Trophoblast cell (in vitro differentiated cells and primary cell): ENCODE measurements around the gene P2RY2.

Experiments
- DNase-seq, 2 donors: peaks; one replicate each; pipeline ENCODE4 v3.0.0-alpha.2; 2016
- H2AFZ ChIP-seq: 2 replicates; pipeline ENCODE4 v1.6.1; 2013; ENCODE audit warnings: low read length, moderate library complexity, mild to moderate bottlenecking; ENCODE audit not compliant: insufficient read depth, poor library complexity
- H2AK5ac ChIP-seq: 2 replicates; pipeline ENCODE4 v1.6.1; 2013; ENCODE audit warnings: mild to moderate bottlenecking, low read length
- H2BK120ac ChIP-seq: 2 replicates; pipeline ENCODE4 v1.6.1; 2013; ENCODE audit warnings: low read length, mild to moderate bottlenecking, moderate library complexity; ENCODE audit not compliant: insufficient read depth, poor library complexity
- H2BK12ac ChIP-seq: 2 replicates; pipeline ENCODE4 v1.6.1; 2013; ENCODE audit warnings: mild to moderate bottlenecking, low read length, moderate library complexity
- H2BK5ac ChIP-seq: 2 replicates; pipeline ENCODE4 v1.6.1; 2013; ENCODE audit warnings: low read length, low read depth, moderate library complexity, mild to moderate bottlenecking; ENCODE audit not compliant: poor library complexity
- H3K14ac ChIP-seq: 2 replicates; pipeline ENCODE4 v1.6.1; 2013; ENCODE audit warnings: mild to moderate bottlenecking, low read length
- H3K18ac ChIP-seq: 2 replicates; pipeline ENCODE4 v1.6.1; 2013; ENCODE audit warnings: mild to moderate bottlenecking, low read length
- H3K23ac ChIP-seq: 2 replicates; pipeline ENCODE4 v1.6.1; 2013; ENCODE audit warnings: low read length
- H3K27ac ChIP-seq: 2 replicates; pipeline ENCODE4 v1.5.1; 2013; ENCODE audit warnings: low read depth, mild to moderate bottlenecking, inconsistent platforms, low read length, moderate library complexity
- H3K27me3 ChIP-seq: 2 replicates; pipeline ENCODE4 v1.6.1; 2013; ENCODE audit warnings: inconsistent platforms, mild to moderate bottlenecking, low read length, moderate library complexity; ENCODE audit not compliant: insufficient read depth
- H3K36me3 ChIP-seq, 2 experiments: 1 replicate in 1 of 2; 2 replicates in 1 of 2; pipeline ENCODE4 v1.6.1; 2013; ENCODE audit warnings: low read length in 2 of 2, mild to moderate bottlenecking in 2 of 2, moderate library complexity in 1 of 2; ENCODE audit not compliant: insufficient read depth in 2 of 2, control insufficient read depth in 1 of 2
- H3K4ac ChIP-seq: 2 replicates; pipeline ENCODE4 v1.6.1; 2013; ENCODE audit warnings: low read depth, mild to moderate bottlenecking, low read length, moderate library complexity
- H3K4me1 ChIP-seq, 2 experiments: 1 replicate in 1 of 2; 2 replicates in 1 of 2; pipeline ENCODE4 v1.6.1; 2013; ENCODE audit warnings: low read length in 2 of 2, mild to moderate bottlenecking in 2 of 2, moderate library complexity in 1 of 2; ENCODE audit not compliant: insufficient read depth in 2 of 2, control insufficient read depth in 1 of 2
- H3K4me2 ChIP-seq: 2 replicates; pipeline ENCODE4 v1.6.1; 2013; ENCODE audit warnings: inconsistent platforms, mild to moderate bottlenecking, low read length, moderate library complexity
- H3K4me3 ChIP-seq: 2 replicates; pipeline ENCODE4 v1.5.1; 2013; ENCODE audit warnings: mild to moderate bottlenecking, low read depth, low read length, inconsistent platforms
- H3K79me1 ChIP-seq: one replicate; pipeline ENCODE4 v1.6.1; 2013; ENCODE audit warnings: low read length
- H3K79me2 ChIP-seq: 2 replicates; pipeline ENCODE4 v1.6.1; 2013; ENCODE audit warnings: low read length, mild to moderate bottlenecking; ENCODE audit not compliant: control insufficient read depth, insufficient read depth, poor library complexity
- H3K9ac ChIP-seq: 2 replicates; pipeline ENCODE4 v1.6.1; 2013; ENCODE audit warnings: mild to moderate bottlenecking, low read length
- H3K9me3 ChIP-seq: 2 replicates; pipeline ENCODE4 v1.6.1; 2013; ENCODE audit warnings: low read depth, mild to moderate bottlenecking, control low read depth, inconsistent platforms, low read length; ENCODE audit not compliant: insufficient read depth
- H4K12ac ChIP-seq: 2 replicates; pipeline ENCODE4 v1.6.1; 2013; ENCODE audit warnings: low read depth, mild to moderate bottlenecking, low read length, moderate library complexity
- H4K8ac ChIP-seq: 2 replicates; pipeline ENCODE4 v1.6.1; 2013; ENCODE audit warnings: low read depth, mild to moderate bottlenecking, low read length, moderate library complexity
- H4K91ac ChIP-seq: one replicate; pipeline ENCODE4 v1.6.1; 2013; ENCODE audit warnings: low read depth, mild to moderate bottlenecking, low read length, moderate library complexity
- WGBS: extraction: QIAGEN DNeasy Blood & Tissue Kit; methylation state at CpG from one replicate; pipeline ENCODE4 v1.1.7; 2013; ENCODE audit warnings: missing lambda C conversion rate; ENCODE audit not compliant: insufficient read length, insufficient coverage; ENCODE audit errors: extremely low coverage; 5-methylcytosine and 5-hydroxymethylcytosine counted together

Gene P2RY2

GRCh38 chr11:73249304-73249703, 31.2 kb downstream of the P2RY2 start:
- peak overlapping the region; percentile 70 for H3K27ac ChIP-seq
- no peak overlapping the region for H3K4me2 ChIP-seq
- peak overlapping the region; percentile 15 for H2BK5ac ChIP-seq
- H2BK12ac ChIP-seq: no peak overlapping the region
- no peak overlapping the region for H3K4me3 ChIP-seq
- H3K23ac ChIP-seq: no peak overlapping the region
- H4K12ac ChIP-seq: no peak overlapping the region
- no CpG with 5 or more reads among the region's 5 CpGs for WGBS
- peaks cover 23 to 28% of the 10 kb centered on the region in 2 experiments for H3K4me1 ChIP-seq
- peaks cover 10% of the 10 kb centered on the region for H3K79me1 ChIP-seq
- no peaks in the 10 kb centered on the region for H3K36me3 ChIP-seq
- H3K27me3 ChIP-seq: no peaks in the 10 kb centered on the region
- no peak overlapping the region for H4K91ac ChIP-seq
- DNase-seq: peak; percentile 72 to 82
- H2AK5ac ChIP-seq: no peak overlapping the region
- no peak overlapping the region for H3K4ac ChIP-seq
- H2BK120ac ChIP-seq: no peak overlapping the region
- H2AFZ ChIP-seq: no peak overlapping the region
- no peak overlapping the region for H3K14ac ChIP-seq
- H3K9me3 ChIP-seq: no peaks in the 10 kb centered on the region
- H4K8ac ChIP-seq: no peak overlapping the region
- H3K9ac ChIP-seq: no peak overlapping the region
- no peak overlapping the region for H3K18ac ChIP-seq
- no peaks in the 10 kb centered on the region for H3K79me2 ChIP-seq

GRCh38 chr11:73249853-73250783, 32.0 kb downstream of the P2RY2 start:
- Histone ChIP-seq H3K4ac (no peak overlapping the region), H3K27me3 (no peaks in the 10 kb centered on the region), H3K9ac (no peak overlapping the region), H2BK120ac (peak overlapping the region; percentile 79), H4K91ac (peak overlapping the region; percentile 66), H2BK12ac (peak overlapping the region; percentile 89), H2AFZ (no peak overlapping the region), H3K4me1 (peaks cover 19 to 23% of the 10 kb centered on the region in 2 experiments), H3K4me3 (no peak overlapping the region), H3K79me1 (peaks cover 5% of the 10 kb centered on the region), H3K4me2 (no peak overlapping the region), H3K23ac (no peak overlapping the region), H3K14ac (peak overlapping the region; percentile 57), H3K9me3 (no peaks in the 10 kb centered on the region), H3K79me2 (no peaks in the 10 kb centered on the region), H2BK5ac (peak overlapping the region; percentile 52), H2AK5ac (peak overlapping the region; percentile 79), H3K18ac (peak overlapping the region; percentile 56), H3K27ac (peak overlapping the region; percentile 70), H3K36me3 (no peaks in the 10 kb centered on the region), H4K12ac (no peak overlapping the region), H4K8ac (peak overlapping the region; percentile 29)
- DNase-seq: peak; percentile 38 to 42
- no CpG with 5 or more reads among the region's 11 CpGs for WGBS

GRCh38 chr11:73252577-73253191, 34.6 kb downstream of the P2RY2 start:
- peaks cover 15 to 21% of the 10 kb centered on the region in 2 experiments for H3K4me1 ChIP-seq
- H2AK5ac ChIP-seq: no peak overlapping the region
- no peaks in the 10 kb centered on the region for H3K9me3 ChIP-seq
- H3K4me2 ChIP-seq: no peak overlapping the region
- H4K91ac ChIP-seq: no peak overlapping the region
- no peak overlapping the region for H3K18ac ChIP-seq
- H3K4me3 ChIP-seq: no peak overlapping the region
- H3K79me2 ChIP-seq: no peaks in the 10 kb centered on the region
- no peak overlapping the region for H2BK12ac ChIP-seq
- H3K9ac ChIP-seq: no peak overlapping the region
- DNase-seq: no peak
- WGBS: no CpG with 5 or more reads among the region's 4 CpGs
- H2AFZ ChIP-seq: no peak overlapping the region
- H3K27me3 ChIP-seq: no peaks in the 10 kb centered on the region
- H3K27ac ChIP-seq: no peak overlapping the region
- peaks cover 8% of the 10 kb centered on the region for H3K79me1 ChIP-seq
- no peak overlapping the region for H2BK5ac ChIP-seq
- no peaks in the 10 kb centered on the region for H3K36me3 ChIP-seq
- no peak overlapping the region for H4K12ac ChIP-seq
- H3K23ac ChIP-seq: no peak overlapping the region
- H4K8ac ChIP-seq: no peak overlapping the region
- no peak overlapping the region for H3K4ac ChIP-seq
- H3K14ac ChIP-seq: no peak overlapping the region
- H2BK120ac ChIP-seq: no peak overlapping the region

GRCh38 chr11:73257342-73258103, 39.4 kb downstream of the P2RY2 start:
- no peak overlapping the region for H2BK5ac ChIP-seq
- H2AFZ ChIP-seq: no peak overlapping the region
- no CpG with 5 or more reads among the region's 6 CpGs for WGBS
- peak overlapping the region; percentile 64 for H4K91ac ChIP-seq
- no peak overlapping the region for H4K8ac ChIP-seq
- H3K27me3 ChIP-seq: no peaks in the 10 kb centered on the region
- H3K4me1 ChIP-seq: peaks cover 9 to 12% of the 10 kb centered on the region in 2 experiments
- H3K9me3 ChIP-seq: no peaks in the 10 kb centered on the region
- no peak overlapping the region for H3K4me3 ChIP-seq
- peak; percentile 89 to 91 for DNase-seq
- no peak overlapping the region for H3K4me2 ChIP-seq
- H3K36me3 ChIP-seq: no peaks in the 10 kb centered on the region
- peak overlapping the region; percentile 21 for H2AK5ac ChIP-seq
- H3K14ac ChIP-seq: no peak overlapping the region
- no peak overlapping the region for H3K23ac ChIP-seq
- H2BK12ac ChIP-seq: peak overlapping the region; percentile 81
- H3K27ac ChIP-seq: peak overlapping the region; percentile 6
- no peaks in the 10 kb centered on the region for H3K79me2 ChIP-seq
- no peak overlapping the region for H3K4ac ChIP-seq
- H4K12ac ChIP-seq: no peak overlapping the region
- H2BK120ac ChIP-seq: peak overlapping the region; percentile 39
- H3K79me1 ChIP-seq: peaks cover 6% of the 10 kb centered on the region
- no peak overlapping the region for H3K9ac ChIP-seq
- no peak overlapping the region for H3K18ac ChIP-seq
